Large intestine (tissue), 3 donors: ENCODE data around the gene KANSL2. TPM values are rescaled to one million over a fixed set of nuclear protein-coding genes. Genes with fewer than 3 reads are reported as not detected.
A peak's percentile ranks its signal among the peaks of the same experiment; 100 is the strongest.
"Not testable (repeated sequence)": the region's sequence is repeated elsewhere in the genome, so short reads cannot be mapped to it uniquely, and the experiment has no call there.

Source experiments
- DNase-seq, 2 donors: peaks; one replicate each; pipeline versions ENCODE4 v3.0.0 to v3.0.0-alpha.2; 2013
- H3K27ac ChIP-seq: one replicate; pipeline ENCODE4 v1.5.1; 2013; ENCODE audit warnings: low read length
- H3K27me3 ChIP-seq: 2 replicates; pipeline ENCODE4 v1.6.1; 2013; ENCODE audit warnings: low read length; ENCODE audit not compliant: control insufficient read depth, insufficient read depth
- H3K36me3 ChIP-seq: 2 replicates; pipeline ENCODE4 v1.6.1; 2013; ENCODE audit warnings: low read length; ENCODE audit not compliant: control insufficient read depth, insufficient read depth
- H3K4me1 ChIP-seq: one replicate; pipeline ENCODE4 v1.6.1; 2013; ENCODE audit warnings: low read length; ENCODE audit not compliant: control insufficient read depth, insufficient read depth
- H3K4me3 ChIP-seq: one replicate; pipeline ENCODE4 v1.5.1; 2013; ENCODE audit warnings: low read length
- H3K9me3 ChIP-seq: one replicate; pipeline ENCODE4 v1.6.1; 2013; ENCODE audit warnings: mild to moderate bottlenecking, low read depth, low read length, moderate library complexity; ENCODE audit not compliant: control insufficient read depth
- WGBS: methylation state at CpG from one replicate; pipeline ENCODE4 v1.1.5; 2013; ENCODE audit warnings: low lambda C conversion rate; ENCODE audit not compliant: insufficient coverage; 5-methylcytosine and 5-hydroxymethylcytosine counted together
- polyA plus RNA-seq: library from polyadenylated mRNA; unstranded; fragments of 120-200 nt; gene quantifications from one replicate; pipeline ENCODE4 v1.2.1, GENCODE V29; 2013

Gene KANSL2
- polyA plus RNA-seq, 1 donor: 33.8 TPM

- H3K4me3 ChIP-seq, H3K27ac ChIP-seq, H3K9me3 ChIP-seq, DNase-seq, H3K27me3 ChIP-seq, H3K4me1 ChIP-seq: not testable (repeated sequence)
- WGBS: 80% methylated on average over 2 of the region's 7 CpGs
- H3K36me3 ChIP-seq: peaks cover 48% of the 10 kb centered on the region
Observed at GRCh38 chr12:48698822-48699221, 16.8 kb upstream of the KANSL2 start.

- no peak for DNase-seq
- H3K9me3 ChIP-seq: no peaks in the 10 kb centered on the region
- no CpG with 5 or more reads among the region's 5 CpGs for WGBS
- H3K36me3 ChIP-seq: peaks cover 45% of the 10 kb centered on the region
- no peak overlapping the region for H3K4me3 ChIP-seq
- no peak overlapping the region for H3K27ac ChIP-seq
- no peaks in the 10 kb centered on the region for H3K27me3 ChIP-seq
- H3K4me1 ChIP-seq: no peaks in the 10 kb centered on the region
Observed at GRCh38 chr12:48696626-48697025, 14.6 kb upstream of the KANSL2 start.

- H3K4me1 ChIP-seq: no peaks in the 10 kb centered on the region
- no peaks in the 10 kb centered on the region for H3K9me3 ChIP-seq
- no CpG with 5 or more reads among the region's 2 CpGs for WGBS
- H3K27me3 ChIP-seq: no peaks in the 10 kb centered on the region
- DNase-seq: no peak
- H3K27ac ChIP-seq: no peak overlapping the region
- no peak overlapping the region for H3K4me3 ChIP-seq
- peaks cover 45% of the 10 kb centered on the region for H3K36me3 ChIP-seq
Observed at GRCh38 chr12:48695859-48696258, 13.8 kb upstream of the KANSL2 start.

GRCh38 chr12:48694038-48694437 lies 12.0 kb upstream of the KANSL2 start:
- Histone ChIP-seq H3K27ac (no peak overlapping the region), H3K36me3 (peaks cover 48% of the 10 kb centered on the region), H3K4me1 (peaks cover 3% of the 10 kb centered on the region), H3K4me3 (no peak overlapping the region), H3K27me3 (no peaks in the 10 kb centered on the region), H3K9me3 (no peaks in the 10 kb centered on the region)
- no peak for DNase-seq
- no CpG with 5 or more reads among the region's 6 CpGs for WGBS

- Histone ChIP-seq H3K27ac (no peak overlapping the region), H3K36me3 (peaks cover 51% of the 10 kb centered on the region), H3K9me3 (no peaks in the 10 kb centered on the region), H3K27me3 (no peaks in the 10 kb centered on the region), H3K4me1 (peaks cover 3% of the 10 kb centered on the region), H3K4me3 (no peak overlapping the region)
- WGBS: no CpG with 5 or more reads among the region's 6 CpGs
- DNase-seq: no peak
Observed at GRCh38 chr12:48693572-48693971, 11.5 kb upstream of the KANSL2 start.

- H3K36me3 ChIP-seq: peaks cover 47% of the 10 kb centered on the region
- peaks cover 3% of the 10 kb centered on the region for H3K4me1 ChIP-seq
- DNase-seq: no peak
- H3K27ac ChIP-seq: no peak overlapping the region
- WGBS: no CpG with 5 or more reads among the region's 2 CpGs
- no peak overlapping the region for H3K4me3 ChIP-seq
- no peaks in the 10 kb centered on the region for H3K27me3 ChIP-seq
- H3K9me3 ChIP-seq: no peaks in the 10 kb centered on the region
Observed at GRCh38 chr12:48691826-48692487, 9.9 kb upstream of the KANSL2 start.

GRCh38 chr12:48690990-48691389 lies 9.0 kb upstream of the KANSL2 start:
- Histone ChIP-seq H3K9me3 (no peaks in the 10 kb centered on the region), H3K27ac (peak overlapping the region; percentile 76), H3K36me3 (peaks cover 44% of the 10 kb centered on the region), H3K4me1 (peaks cover 3% of the 10 kb centered on the region), H3K4me3 (no peak overlapping the region), H3K27me3 (no peaks in the 10 kb centered on the region)
- peak in 1 of 2 donors; percentile 14 for DNase-seq
- WGBS: no CpG with 5 or more reads among the region's 4 CpGs

GRCh38 chr12:48690436-48690835 lies 8.4 kb upstream of the KANSL2 start:
- no peaks in the 10 kb centered on the region for H3K9me3 ChIP-seq
- peak overlapping the region; percentile 76 for H3K27ac ChIP-seq
- H3K4me3 ChIP-seq: no peak overlapping the region
- DNase-seq: peak; percentile 51 to 55
- H3K27me3 ChIP-seq: no peaks in the 10 kb centered on the region
- H3K4me1 ChIP-seq: peaks cover 3% of the 10 kb centered on the region
- peaks cover 38% of the 10 kb centered on the region for H3K36me3 ChIP-seq
- 88% methylated on average over 1 of the region's 4 CpGs for WGBS

GRCh38 chr12:48688836-48689235 lies 6.8 kb upstream of the KANSL2 start:
- DNase-seq: no peak
- no peaks in the 10 kb centered on the region for H3K9me3 ChIP-seq
- H3K27ac ChIP-seq: no peak overlapping the region
- WGBS: 71% methylated on average over 1 of the region's 1 CpG
- H3K4me3 ChIP-seq: no peak overlapping the region
- peaks cover 28% of the 10 kb centered on the region for H3K36me3 ChIP-seq
- no peaks in the 10 kb centered on the region for H3K27me3 ChIP-seq
- H3K4me1 ChIP-seq: peaks cover 3% of the 10 kb centered on the region

- 89% methylated on average over 2 of the region's 4 CpGs for WGBS
Observed at GRCh38 chr12:48687592-48687991, 5.6 kb upstream of the KANSL2 start.

More at GRCh38 chr12:48687592-48687991, 5.6 kb upstream of the KANSL2 start:
- no peak overlapping the region for H3K27ac ChIP-seq
- H3K9me3 ChIP-seq: no peaks in the 10 kb centered on the region
- no peaks in the 10 kb centered on the region for H3K27me3 ChIP-seq
- H3K4me3 ChIP-seq: no peak overlapping the region
- no peak for DNase-seq
- H3K36me3 ChIP-seq: peaks cover 16% of the 10 kb centered on the region
- H3K4me1 ChIP-seq: peaks cover 3% of the 10 kb centered on the region
